Stomach (tissue), 4 donors: ENCODE results near the gene CDC37L1.

Experiments used
- POLR2A ChIP-seq, 4 donors: fragments of 450-650 bp; IDR thresholded peaks; one replicate each; pipeline ENCODE4 v1.6.1; 2016; ENCODE audit warnings: antibody characterized with exemption in 4 of 4, control low read depth in 2 of 4, mild to moderate bottlenecking in 1 of 4, moderate library complexity in 1 of 4
- POLR2AphosphoS5 ChIP-seq, 3 donors: sonication (generic); formaldehyde crosslinking; IDR thresholded peaks; one replicate each; pipeline ENCODE4 v1.6.1; 2016; ENCODE audit warnings: antibody characterized with exemption in 3 of 3

GRCh38 chr9:4680173-4680525, 780 bp downstream of the CDC37L1 start:
- no peak for TF ChIP-seq POLR2AphosphoS5 (IDR thresholded peaks at IDR 0.05)
- TF ChIP-seq POLR2A (IDR thresholded peaks at IDR 0.05): no peak
